Hematopoietic multipotent progenitor cell treated with erythropoietin and hydrocortisone succinate and interleukin-3 and kit ligand, for 8 days (in vitro differentiated cells): ENCODE results near the gene XYLB.
A peak's percentile ranks its signal among the peaks of the same experiment; 100 is the strongest.
"Not testable (repeated sequence)": the region's sequence is repeated elsewhere in the genome, so short reads cannot be mapped to it uniquely, and the experiment has no call there.

Experiments
- DNase-seq: peaks from one replicate; pipeline ENCODE4 v3.0.0-alpha.2; 2015

Gene XYLB

DNA sequence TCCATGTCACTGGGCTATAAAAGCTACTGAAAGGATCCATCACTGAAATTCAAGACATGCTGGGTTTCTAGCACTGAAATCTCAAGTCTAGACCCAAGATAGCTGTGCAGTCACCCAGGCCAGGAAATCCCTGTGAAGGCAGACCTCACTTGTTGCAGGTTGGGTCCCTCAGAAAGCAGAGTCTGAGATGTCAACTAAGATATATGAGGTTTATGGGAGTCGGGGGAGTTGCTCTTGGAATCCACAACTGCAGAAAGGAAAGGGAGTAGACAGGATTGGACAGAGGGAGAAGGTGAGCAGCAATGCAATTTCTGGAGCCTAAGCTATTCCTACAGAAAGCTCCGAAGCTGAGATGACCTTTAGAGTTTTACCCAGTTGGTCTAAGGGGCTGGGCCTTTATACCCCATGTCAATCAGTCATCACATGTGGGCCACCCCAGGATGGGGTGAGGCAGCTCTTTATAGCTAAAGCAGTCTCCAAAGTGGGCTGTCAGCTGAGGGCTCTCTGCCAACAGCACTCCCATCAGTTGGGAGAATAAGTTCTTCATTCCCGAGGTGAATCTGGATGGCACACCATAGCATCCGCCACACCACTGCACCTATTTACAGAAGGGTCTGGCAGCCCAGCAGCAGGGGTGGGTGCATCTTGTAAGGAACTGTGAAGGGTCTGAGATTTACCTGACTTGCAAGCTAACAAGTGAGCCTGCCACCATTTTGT is 54.8 kb downstream of the XYLB start:
- no peak for DNase-seq

DNA sequence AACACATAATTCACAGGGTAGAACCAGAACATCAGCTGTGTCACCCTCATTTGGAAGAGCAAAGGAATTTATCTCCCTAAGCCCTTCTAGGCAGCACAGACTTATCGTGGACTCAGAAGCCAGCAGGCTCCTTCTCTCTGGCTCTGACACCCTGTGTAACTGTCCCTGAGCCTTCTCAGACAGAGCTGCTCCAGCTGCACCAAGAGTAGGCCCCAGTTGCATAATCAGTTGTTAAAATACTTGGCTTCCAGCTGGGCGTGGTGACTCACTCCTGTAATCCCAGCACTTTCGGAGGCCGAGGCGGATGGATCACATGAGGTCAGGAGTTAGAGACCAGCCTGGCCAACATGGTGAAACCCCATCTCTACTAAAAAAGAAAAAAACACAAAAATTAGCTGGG is 57.7 kb downstream of the XYLB start:
- DNase-seq: no peak

DNA sequence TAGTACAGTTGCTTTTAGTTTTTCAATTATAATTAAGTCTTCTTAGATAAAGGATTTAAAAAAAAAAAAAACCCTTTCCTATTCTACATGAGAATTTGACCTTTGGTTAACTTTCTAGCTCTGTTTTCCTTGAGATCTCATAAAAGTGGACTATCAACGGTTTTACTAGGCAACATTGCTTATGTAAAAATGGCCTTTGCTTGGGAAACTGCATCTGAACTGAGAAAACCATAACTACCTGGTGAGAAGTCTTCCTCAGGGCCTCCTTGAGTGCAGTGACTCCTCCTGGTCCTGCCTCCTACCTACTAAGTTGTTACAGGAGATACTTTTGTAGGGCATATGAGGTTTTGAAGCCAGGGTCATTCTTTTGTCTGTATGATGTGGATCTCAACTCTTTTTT is 65.0 kb downstream of the XYLB start:
- no peak for DNase-seq

DNA sequence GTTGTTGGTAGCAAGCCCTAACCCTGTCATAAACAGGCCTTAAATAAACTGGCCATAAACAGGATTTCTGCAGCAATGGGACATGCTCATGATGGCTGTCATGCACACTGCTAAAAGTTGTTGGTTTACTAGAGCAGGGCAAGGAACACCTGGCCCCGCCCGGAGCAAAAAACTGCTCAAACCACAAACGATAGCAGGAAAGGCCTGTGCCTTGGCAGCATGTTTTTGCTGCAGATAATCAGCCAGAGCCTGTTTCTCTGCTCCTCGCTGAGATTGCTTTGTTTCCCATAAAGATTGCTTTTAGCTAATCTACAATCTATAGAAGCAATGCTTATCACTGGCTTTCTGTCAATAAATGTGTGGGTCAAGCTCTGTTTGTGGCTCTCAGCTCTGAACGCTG is 74.2 kb downstream of the XYLB start:
- not testable (repeated sequence) for DNase-seq

- no peak for DNase-seq
These were observed 75.2 kb downstream of the XYLB start for GRCh38 chr3:38421679-38422336.

- DNase-seq: not testable (repeated sequence)
These were observed 80.3 kb downstream of the XYLB start for GRCh38 chr3:38426798-38427426.

- DNase-seq: not testable (repeated sequence)
These were observed 86.5 kb downstream of the XYLB start for GRCh38 chr3:38432871-38433658.

- DNase-seq: not testable (repeated sequence)
These were observed 87.1 kb downstream of the XYLB start for GRCh38 chr3:38433661-38434060.

GRCh38 chr3:38438436-38439069 is 92.0 kb downstream of the XYLB start:
- DNase-seq: peak; percentile 14

- DNase-seq: not testable (repeated sequence)
These were observed 96.6 kb downstream of the XYLB start for GRCh38 chr3:38443205-38443604.

- DNase-seq: no peak
These were observed 99.6 kb downstream of the XYLB start for GRCh38 chr3:38446085-38446686.

DNA sequence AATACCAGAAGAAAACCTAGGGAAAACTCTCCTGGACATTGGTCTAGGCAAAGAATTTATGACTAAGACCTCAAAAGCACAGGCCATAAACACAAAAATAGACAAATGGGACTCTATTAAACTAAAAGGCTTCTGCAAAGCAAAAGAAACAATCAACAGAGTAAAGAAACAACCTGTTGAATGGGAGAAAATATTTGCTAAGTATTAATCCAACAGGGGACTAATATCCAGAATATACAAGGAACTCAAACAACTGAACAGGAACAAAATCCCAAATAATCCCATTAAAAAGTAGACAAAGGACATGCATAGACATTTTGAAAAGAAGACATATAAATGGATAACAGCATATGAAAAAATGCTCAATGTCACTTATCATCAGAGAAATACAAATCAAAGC is 100.2 kb downstream of the XYLB start:
- DNase-seq: no peak

GRCh38 chr3:38450853-38451252 is 104.3 kb downstream of the XYLB start:
- DNase-seq: no peak

- peak; percentile 76 for DNase-seq
These were observed 106.7 kb downstream of the XYLB start, which contains the start of gene ACVR2B for GRCh38 chr3:38453075-38453912. Gene ACVR2B, plus strand, starts transcription at chr3:38453890. Its CDS starts 433 bp downstream, at chr3:38454323.

GRCh38 chr3:38453913-38454177 is 107.3 kb downstream of the XYLB start:
- no peak for DNase-seq

GRCh38 chr3:38454178-38454883 is 107.7 kb downstream of the XYLB start:
- peak; percentile 29 for DNase-seq

DNA sequence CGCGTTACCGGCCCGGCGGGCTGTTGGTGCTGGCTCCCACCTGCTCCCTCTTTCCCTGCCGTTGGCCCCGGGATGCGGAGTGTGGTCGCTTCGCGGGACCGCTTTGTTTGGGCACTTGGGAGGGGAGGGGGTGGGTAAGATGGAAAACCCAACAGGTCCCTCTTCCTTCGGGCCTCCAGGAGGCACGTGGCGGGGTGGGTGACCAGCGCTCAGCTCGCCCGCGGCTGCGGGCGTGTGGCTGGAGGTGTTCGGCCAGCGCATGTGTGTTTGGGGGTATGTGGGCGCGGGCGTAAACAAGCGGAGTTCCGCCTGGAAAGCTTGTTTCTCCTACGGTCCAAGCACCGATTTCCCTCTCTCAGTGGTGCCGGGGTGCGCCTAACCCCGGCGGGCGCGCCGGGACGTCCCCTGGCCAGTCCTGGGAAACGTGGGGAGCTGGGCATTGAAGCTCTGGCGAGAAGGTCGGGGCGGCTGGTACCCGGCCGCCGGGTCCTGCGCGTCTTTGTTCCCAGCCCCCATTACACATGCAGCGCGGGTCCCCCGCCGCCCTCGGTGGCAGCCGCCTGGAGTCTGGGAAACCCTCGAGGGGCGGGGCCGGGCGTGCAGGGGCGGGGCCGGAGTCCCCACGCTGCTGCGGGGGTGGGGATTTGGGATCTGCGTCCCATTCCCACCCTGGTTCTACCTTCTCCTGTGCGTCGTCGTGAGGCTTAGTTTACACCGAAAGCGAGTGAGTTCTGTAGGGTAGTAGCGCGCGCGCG is 108.5 kb downstream of the XYLB start:
- peak; percentile 26 for DNase-seq

DNA sequence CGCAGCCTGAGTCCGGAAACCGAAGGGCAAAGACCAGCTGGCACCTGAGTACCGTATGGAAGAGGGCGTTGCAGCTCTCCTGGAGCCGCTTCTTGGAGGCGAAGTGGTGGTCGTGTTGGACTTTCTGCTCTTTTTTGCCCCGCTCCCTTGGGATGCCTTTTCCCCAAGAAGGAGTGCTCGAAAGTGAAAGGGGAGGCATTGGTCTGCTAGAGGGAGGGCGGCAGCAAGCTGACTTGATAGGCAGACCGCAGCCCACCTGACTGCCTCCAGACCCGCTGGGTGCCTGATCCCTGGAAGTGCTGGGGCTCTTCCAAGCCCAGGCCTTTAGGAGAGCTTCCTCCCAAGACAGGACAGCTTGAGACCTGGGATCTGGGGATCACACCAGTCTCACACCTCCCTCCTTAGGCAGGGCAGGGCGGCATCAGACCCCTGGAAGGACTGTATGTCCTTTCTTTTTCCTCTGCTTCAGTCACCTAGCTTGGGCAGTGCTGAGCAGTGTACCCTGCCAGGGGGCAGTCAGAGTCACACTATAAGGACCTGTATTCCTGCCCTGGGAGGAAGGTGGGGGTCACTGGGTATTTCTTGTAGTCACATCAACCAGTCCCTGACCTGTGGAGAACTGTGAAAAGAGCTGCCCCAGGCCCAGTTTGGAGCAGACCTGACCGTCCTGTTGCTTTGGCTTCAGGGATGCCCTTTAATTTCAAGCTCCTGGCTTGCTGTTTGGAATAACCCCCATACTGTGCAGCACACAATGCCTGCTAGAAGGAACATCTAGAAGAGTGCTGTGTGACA is 109.2 kb downstream of the XYLB start:
- peak; percentile 4 for DNase-seq
